ENCODE results near the gene CPA4. TPM values are rescaled to one million over a fixed set of nuclear protein-coding genes. Genes with fewer than 3 reads are reported as not detected.
A peak's percentile ranks its signal among the peaks of the same experiment; 100 is the strongest.

The CPA4 gene
- total and polyA plus RNA-seq, 4 donors = 0.55 to 2.3 (median 1.2) TPM

DNA sequence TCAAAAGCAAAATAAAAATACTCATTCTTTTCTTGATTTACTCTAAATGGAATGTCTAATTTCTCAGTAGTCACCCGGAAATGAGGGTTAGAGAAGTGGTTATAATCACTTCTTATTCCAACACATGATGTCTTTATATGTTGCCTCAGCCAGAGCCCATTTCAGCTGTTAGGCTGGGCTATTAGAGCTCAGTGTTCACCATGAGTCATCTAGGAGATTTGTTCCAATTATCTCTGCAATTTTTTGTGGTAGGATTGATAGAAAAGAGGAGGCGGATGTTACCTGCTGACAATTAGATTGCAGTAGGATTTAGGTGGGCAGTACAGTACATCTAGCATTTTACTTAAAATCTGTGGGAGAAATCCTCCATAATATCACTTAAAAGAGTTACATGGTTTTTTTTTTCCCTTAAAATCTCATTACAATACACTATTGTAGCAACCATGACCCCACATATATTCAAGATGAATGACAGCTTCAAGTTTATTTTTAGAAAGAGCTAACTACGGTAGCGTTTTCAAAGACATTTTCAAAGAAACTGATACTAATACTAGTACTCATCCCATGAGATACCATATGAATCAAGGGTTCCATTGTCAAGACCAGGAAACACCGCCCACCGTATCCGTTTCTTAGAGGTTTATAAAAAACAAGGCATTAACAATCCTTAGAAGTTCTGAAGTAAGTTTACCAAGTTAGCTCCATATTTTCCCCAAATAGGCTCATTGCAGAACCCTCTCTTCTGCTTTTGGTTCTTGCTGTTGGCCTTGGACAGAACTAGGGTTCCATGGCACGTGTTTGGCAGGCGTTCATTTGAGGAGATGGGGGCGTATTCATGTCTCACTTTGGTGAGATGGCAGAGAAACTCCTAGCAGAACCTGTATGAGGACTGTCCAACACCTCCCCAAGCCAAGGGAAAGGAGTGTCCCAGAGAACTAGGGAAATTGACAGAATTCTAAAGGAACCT is 15.9 kb upstream of the CPA4 start:
- ATAC-seq (ENCODE audit: insufficient read depth, low FRiP score) (no peak), DNase-seq (peak in 1 of 3 donors; percentile 21)
- WGBS, 2 donors = 75 to 87% methylated on average over 10 of the region's 10 CpGs
- H3K4me1 ChIP-seq (ENCODE audit: control insufficient read depth in 5 of 5, insufficient read depth in 5 of 5, low read length in 5 of 5) = peaks cover 3 to 69% (median 16%) of the 10 kb centered on the region in 5 donors
- H3K27me3 ChIP-seq (ENCODE audit: control insufficient read depth in 3 of 3, insufficient read depth in 3 of 3, low read length in 2 of 3) = no peaks in the 10 kb centered on the region
- H3K36me3 ChIP-seq (ENCODE audit: control insufficient read depth in 4 of 4, insufficient read depth in 4 of 4, low read length in 4 of 4) = no peaks in the 10 kb centered on the region
- H3K9ac ChIP-seq (ENCODE audit: insufficient read depth in 1 of 2, low read length in 2 of 2) = no peak overlapping the region
- H3K27ac ChIP-seq (ENCODE audit: low read depth in 1 of 2, low read length in 1 of 2) = no peak overlapping the region
- H3K9me3 ChIP-seq (ENCODE audit: control insufficient read depth in 4 of 4, insufficient read depth in 3 of 4, low read length in 3 of 4) = peaks cover 0 to 2% (median 0%) of the 10 kb centered on the region in 4 donors
- TF ChIP-seq, protein P1, sequence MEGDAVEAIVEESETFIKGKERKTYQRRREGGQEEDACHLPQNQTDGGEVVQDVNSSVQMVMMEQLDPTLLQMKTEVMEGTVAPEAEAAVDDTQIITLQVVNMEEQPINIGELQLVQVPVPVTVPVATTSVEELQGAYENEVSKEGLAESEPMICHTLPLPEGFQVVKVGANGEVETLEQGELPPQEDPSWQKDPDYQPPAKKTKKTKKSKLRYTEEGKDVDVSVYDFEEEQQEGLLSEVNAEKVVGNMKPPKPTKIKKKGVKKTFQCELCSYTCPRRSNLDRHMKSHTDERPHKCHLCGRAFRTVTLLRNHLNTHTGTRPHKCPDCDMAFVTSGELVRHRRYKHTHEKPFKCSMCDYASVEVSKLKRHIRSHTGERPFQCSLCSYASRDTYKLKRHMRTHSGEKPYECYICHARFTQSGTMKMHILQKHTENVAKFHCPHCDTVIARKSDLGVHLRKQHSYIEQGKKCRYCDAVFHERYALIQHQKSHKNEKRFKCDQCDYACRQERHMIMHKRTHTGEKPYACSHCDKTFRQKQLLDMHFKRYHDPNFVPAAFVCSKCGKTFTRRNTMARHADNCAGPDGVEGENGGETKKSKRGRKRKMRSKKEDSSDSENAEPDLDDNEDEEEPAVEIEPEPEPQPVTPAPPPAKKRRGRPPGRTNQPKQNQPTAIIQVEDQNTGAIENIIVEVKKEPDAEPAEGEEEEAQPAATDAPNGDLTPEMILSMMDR (IDR thresholded peaks at IDR 0.05; ENCODE audit: control extremely low read depth, extremely low read depth) = no peak
- no peak overlapping the region for H3K4me3 ChIP-seq

DNA sequence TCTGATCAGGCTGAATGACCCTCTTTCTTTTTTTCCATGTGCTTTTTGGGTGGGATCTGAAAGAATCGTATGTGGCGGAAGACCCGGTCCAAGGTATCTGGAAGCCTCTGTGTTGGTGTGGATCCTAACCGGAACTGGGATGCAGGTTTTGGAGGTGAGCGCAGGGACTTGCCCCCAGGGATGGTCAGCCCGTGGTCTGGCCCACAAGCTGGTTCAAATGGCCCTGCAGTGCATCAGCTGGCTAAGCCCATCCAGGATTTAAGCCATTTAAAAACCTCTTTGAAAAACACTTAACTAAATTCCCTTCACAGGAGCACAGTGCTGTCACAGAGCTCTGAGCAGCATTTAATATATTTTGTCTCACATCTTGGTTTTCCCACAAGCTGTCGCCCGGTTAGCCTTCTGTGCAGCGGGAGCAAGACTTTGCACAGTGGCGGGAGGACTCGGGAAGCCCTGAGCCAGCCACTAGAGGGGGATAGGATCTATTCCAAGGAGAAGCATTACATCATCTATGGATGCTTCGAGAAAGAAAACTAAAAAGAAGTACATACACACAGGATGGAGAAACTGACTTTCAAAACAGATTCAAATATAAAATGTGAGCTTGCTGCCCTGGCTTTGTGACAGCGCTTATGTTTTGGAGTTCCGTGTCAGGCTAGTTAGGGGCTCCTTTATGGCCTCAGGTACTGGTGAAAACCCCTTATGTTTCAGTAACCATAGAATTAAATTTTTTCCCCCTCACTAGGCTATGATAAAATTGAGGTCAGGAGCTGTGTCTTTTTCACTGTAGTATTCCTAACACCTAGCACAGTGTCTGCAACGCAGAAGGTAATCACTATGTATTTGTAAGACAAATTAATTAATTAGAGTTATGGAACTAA is 15.0 kb upstream of the CPA4 start:
- H3K4me1 ChIP-seq (ENCODE audit: control insufficient read depth in 5 of 5, insufficient read depth in 5 of 5, low read length in 5 of 5) = peaks cover 1 to 60% (median 9%) of the 10 kb centered on the region in 5 donors
- no peak overlapping the region for H3K27ac ChIP-seq (ENCODE audit: low read depth in 1 of 2, low read length in 1 of 2)
- H3K27me3 ChIP-seq (ENCODE audit: control insufficient read depth in 3 of 3, insufficient read depth in 3 of 3, low read length in 2 of 3) = no peaks in the 10 kb centered on the region
- no peaks in the 10 kb centered on the region for H3K36me3 ChIP-seq (ENCODE audit: control insufficient read depth in 4 of 4, insufficient read depth in 4 of 4, low read length in 4 of 4)
- ATAC-seq (ENCODE audit: insufficient read depth, low FRiP score) = no peak
- peak; percentile 82 to 92 (median 92) for DNase-seq
- peak overlapping the region in 1 of 2 donors; percentile 40 for H3K9ac ChIP-seq (ENCODE audit: insufficient read depth in 1 of 2, low read length in 2 of 2)
- H3K4me3 ChIP-seq = no peak overlapping the region
- 64 to 77% methylated on average over 15 of the region's 15 CpGs for WGBS, 2 donors
- TF ChIP-seq, protein P1 (IDR thresholded peaks at IDR 0.05; ENCODE audit: control extremely low read depth, extremely low read depth) = peak; percentile 25
- no peaks in the 10 kb centered on the region for H3K9me3 ChIP-seq (ENCODE audit: control insufficient read depth in 4 of 4, insufficient read depth in 3 of 4, low read length in 3 of 4)

- TF ChIP-seq, protein P1 (IDR thresholded peaks at IDR 0.05; ENCODE audit: control extremely low read depth, extremely low read depth) = no peak
- ATAC-seq (ENCODE audit: insufficient read depth, low FRiP score) (no peak), DNase-seq (peak; percentile 65 to 96 (median 95))
- H3K4me1 ChIP-seq (ENCODE audit: control insufficient read depth in 5 of 5, insufficient read depth in 5 of 5, low read length in 5 of 5) = peaks cover 1 to 54% (median 9%) of the 10 kb centered on the region in 5 donors
- no peaks in the 10 kb centered on the region for H3K27me3 ChIP-seq (ENCODE audit: control insufficient read depth in 3 of 3, insufficient read depth in 3 of 3, low read length in 2 of 3)
- no peak overlapping the region for H3K27ac ChIP-seq (ENCODE audit: low read depth in 1 of 2, low read length in 1 of 2)
- no peaks in the 10 kb centered on the region for H3K36me3 ChIP-seq (ENCODE audit: control insufficient read depth in 4 of 4, insufficient read depth in 4 of 4, low read length in 4 of 4)
- no peaks in the 10 kb centered on the region for H3K9me3 ChIP-seq (ENCODE audit: control insufficient read depth in 4 of 4, insufficient read depth in 3 of 4, low read length in 3 of 4)
- H3K4me3 ChIP-seq = no peak overlapping the region
- H3K9ac ChIP-seq (ENCODE audit: insufficient read depth in 1 of 2, low read length in 2 of 2) = no peak overlapping the region
Observed at GRCh38 chr7:130278860-130279259, 14.1 kb upstream of the CPA4 start.
